Trophoblast cell (in vitro differentiated cells and primary cell): ENCODE measurements around the gene MGAT4C.

Source experiments
- DNase-seq, 2 donors: peaks; one replicate each; pipeline ENCODE4 v3.0.0-alpha.2; 2016
- H2AFZ ChIP-seq: 2 replicates; pipeline ENCODE4 v1.6.1; 2013; ENCODE audit warnings: low read length, moderate library complexity, mild to moderate bottlenecking; ENCODE audit not compliant: insufficient read depth, poor library complexity
- H2AK5ac ChIP-seq: 2 replicates; pipeline ENCODE4 v1.6.1; 2013; ENCODE audit warnings: mild to moderate bottlenecking, low read length
- H2BK120ac ChIP-seq: 2 replicates; pipeline ENCODE4 v1.6.1; 2013; ENCODE audit warnings: low read length, mild to moderate bottlenecking, moderate library complexity; ENCODE audit not compliant: insufficient read depth, poor library complexity
- H2BK12ac ChIP-seq: 2 replicates; pipeline ENCODE4 v1.6.1; 2013; ENCODE audit warnings: mild to moderate bottlenecking, low read length, moderate library complexity
- H2BK5ac ChIP-seq: 2 replicates; pipeline ENCODE4 v1.6.1; 2013; ENCODE audit warnings: low read length, low read depth, moderate library complexity, mild to moderate bottlenecking; ENCODE audit not compliant: poor library complexity
- H3K14ac ChIP-seq: 2 replicates; pipeline ENCODE4 v1.6.1; 2013; ENCODE audit warnings: mild to moderate bottlenecking, low read length
- H3K18ac ChIP-seq: 2 replicates; pipeline ENCODE4 v1.6.1; 2013; ENCODE audit warnings: mild to moderate bottlenecking, low read length
- H3K23ac ChIP-seq: 2 replicates; pipeline ENCODE4 v1.6.1; 2013; ENCODE audit warnings: low read length
- H3K27ac ChIP-seq: 2 replicates; pipeline ENCODE4 v1.5.1; 2013; ENCODE audit warnings: low read depth, mild to moderate bottlenecking, inconsistent platforms, low read length, moderate library complexity
- H3K27me3 ChIP-seq: 2 replicates; pipeline ENCODE4 v1.6.1; 2013; ENCODE audit warnings: inconsistent platforms, mild to moderate bottlenecking, low read length, moderate library complexity; ENCODE audit not compliant: insufficient read depth
- H3K36me3 ChIP-seq, 2 experiments: 1 replicate in 1 of 2; 2 replicates in 1 of 2; pipeline ENCODE4 v1.6.1; 2013; ENCODE audit warnings: low read length in 2 of 2, mild to moderate bottlenecking in 2 of 2, moderate library complexity in 1 of 2; ENCODE audit not compliant: insufficient read depth in 2 of 2, control insufficient read depth in 1 of 2
- H3K4ac ChIP-seq: 2 replicates; pipeline ENCODE4 v1.6.1; 2013; ENCODE audit warnings: low read depth, mild to moderate bottlenecking, low read length, moderate library complexity
- H3K4me1 ChIP-seq, 2 experiments: 1 replicate in 1 of 2; 2 replicates in 1 of 2; pipeline ENCODE4 v1.6.1; 2013; ENCODE audit warnings: low read length in 2 of 2, mild to moderate bottlenecking in 2 of 2, moderate library complexity in 1 of 2; ENCODE audit not compliant: insufficient read depth in 2 of 2, control insufficient read depth in 1 of 2
- H3K4me2 ChIP-seq: 2 replicates; pipeline ENCODE4 v1.6.1; 2013; ENCODE audit warnings: inconsistent platforms, mild to moderate bottlenecking, low read length, moderate library complexity
- H3K4me3 ChIP-seq: 2 replicates; pipeline ENCODE4 v1.5.1; 2013; ENCODE audit warnings: mild to moderate bottlenecking, low read depth, low read length, inconsistent platforms
- H3K79me1 ChIP-seq: one replicate; pipeline ENCODE4 v1.6.1; 2013; ENCODE audit warnings: low read length
- H3K79me2 ChIP-seq: 2 replicates; pipeline ENCODE4 v1.6.1; 2013; ENCODE audit warnings: low read length, mild to moderate bottlenecking; ENCODE audit not compliant: control insufficient read depth, insufficient read depth, poor library complexity
- H3K9ac ChIP-seq: 2 replicates; pipeline ENCODE4 v1.6.1; 2013; ENCODE audit warnings: mild to moderate bottlenecking, low read length
- H3K9me3 ChIP-seq: 2 replicates; pipeline ENCODE4 v1.6.1; 2013; ENCODE audit warnings: low read depth, mild to moderate bottlenecking, control low read depth, inconsistent platforms, low read length; ENCODE audit not compliant: insufficient read depth
- H4K12ac ChIP-seq: 2 replicates; pipeline ENCODE4 v1.6.1; 2013; ENCODE audit warnings: low read depth, mild to moderate bottlenecking, low read length, moderate library complexity
- H4K8ac ChIP-seq: 2 replicates; pipeline ENCODE4 v1.6.1; 2013; ENCODE audit warnings: low read depth, mild to moderate bottlenecking, low read length, moderate library complexity
- H4K91ac ChIP-seq: one replicate; pipeline ENCODE4 v1.6.1; 2013; ENCODE audit warnings: low read depth, mild to moderate bottlenecking, low read length, moderate library complexity
- WGBS: extraction: QIAGEN DNeasy Blood & Tissue Kit; methylation state at CpG from one replicate; pipeline ENCODE4 v1.1.7; 2013; ENCODE audit warnings: missing lambda C conversion rate; ENCODE audit not compliant: insufficient read length, insufficient coverage; ENCODE audit errors: extremely low coverage; 5-methylcytosine and 5-hydroxymethylcytosine counted together

MGAT4C gene

DNA sequence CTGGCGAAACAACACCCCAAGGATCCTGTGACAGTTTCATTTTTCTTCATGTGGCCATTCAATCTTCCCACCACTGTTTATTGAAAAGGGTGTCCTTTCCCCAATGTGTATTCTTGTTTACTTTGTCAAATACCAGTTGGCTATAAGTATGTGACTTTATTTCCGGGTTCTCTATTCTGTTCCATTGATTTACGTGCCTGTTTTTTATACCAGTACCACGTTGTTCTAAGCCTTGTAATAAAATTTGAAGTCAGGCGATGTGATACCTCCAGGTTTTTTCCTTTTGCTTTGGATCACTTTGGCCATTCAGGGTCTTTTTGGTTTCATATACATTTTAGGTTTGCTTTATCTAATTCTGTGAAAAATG is 9.1 kb upstream of the MGAT4C start:
- Histone ChIP-seq H2BK5ac (no peak overlapping the region), H4K91ac (no peak overlapping the region), H2AK5ac (no peak overlapping the region), H3K14ac (no peak overlapping the region), H3K23ac (no peak overlapping the region), H3K27me3 (no peaks in the 10 kb centered on the region), H4K8ac (no peak overlapping the region), H3K4ac (no peak overlapping the region), H2AFZ (no peak overlapping the region), H3K4me3 (no peak overlapping the region), H3K4me1 (no peaks in the 10 kb centered on the region), H3K36me3 (no peaks in the 10 kb centered on the region), H3K9me3 (no peaks in the 10 kb centered on the region), H2BK120ac (no peak overlapping the region), H3K18ac (no peak overlapping the region), H3K4me2 (peak overlapping the region; percentile 51), H2BK12ac (no peak overlapping the region), H3K9ac (no peak overlapping the region), H4K12ac (no peak overlapping the region), H3K79me1 (no peaks in the 10 kb centered on the region), H3K79me2 (no peaks in the 10 kb centered on the region), H3K27ac (no peak overlapping the region)
- no CpG with 5 or more reads among the region's 5 CpGs for WGBS
- no peak for DNase-seq

GRCh38 chr12:86264451-86265328 is 8.5 kb upstream of the MGAT4C start:
- WGBS = no CpG with 5 or more reads among the region's 38 CpGs
- H3K18ac ChIP-seq = no peak overlapping the region

DNA sequence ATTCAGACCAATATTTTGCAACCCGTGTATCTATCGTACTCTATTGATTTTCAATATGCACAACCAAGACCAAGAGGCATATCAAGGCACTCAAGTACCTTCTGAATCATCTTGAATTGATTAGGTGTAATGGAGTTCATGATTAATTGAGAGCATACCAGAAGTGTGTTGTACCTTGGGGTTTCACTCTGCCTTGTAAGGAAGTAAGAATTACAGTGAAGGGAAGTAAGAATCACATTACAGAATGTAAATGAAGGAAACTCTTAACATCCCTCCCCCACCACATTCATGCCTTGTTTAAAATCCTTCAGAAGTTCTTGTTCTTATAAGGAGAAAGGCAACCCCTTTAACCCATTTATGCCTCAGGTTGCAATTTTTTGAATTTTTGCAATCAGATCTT is 5.4 kb upstream of the MGAT4C start:
- Histone ChIP-seq H3K79me1 (no peaks in the 10 kb centered on the region), H3K4ac (no peak overlapping the region), H4K91ac (no peak overlapping the region), H3K4me1 (no peaks in the 10 kb centered on the region), H2AFZ (no peak overlapping the region), H3K23ac (no peak overlapping the region), H2AK5ac (no peak overlapping the region), H3K9me3 (no peaks in the 10 kb centered on the region), H2BK5ac (no peak overlapping the region), H3K4me2 (no peak overlapping the region), H3K27ac (no peak overlapping the region), H3K79me2 (no peaks in the 10 kb centered on the region), H3K36me3 (no peaks in the 10 kb centered on the region), H4K8ac (no peak overlapping the region), H2BK12ac (no peak overlapping the region), H3K9ac (no peak overlapping the region), H3K18ac (no peak overlapping the region), H2BK120ac (no peak overlapping the region), H3K27me3 (no peaks in the 10 kb centered on the region), H3K4me3 (no peak overlapping the region), H3K14ac (no peak overlapping the region), H4K12ac (no peak overlapping the region)
- WGBS = no CpG with 5 or more reads among the region's 2 CpGs
- no peak for DNase-seq

More at GRCh38 chr12:86264451-86265328, 8.5 kb upstream of the MGAT4C start:
- H3K27me3 ChIP-seq = no peaks in the 10 kb centered on the region
- no peak overlapping the region for H4K8ac ChIP-seq
- no peak for DNase-seq
- H3K27ac ChIP-seq = no peak overlapping the region
- no peaks in the 10 kb centered on the region for H3K36me3 ChIP-seq
- H3K79me1 ChIP-seq = no peaks in the 10 kb centered on the region
- H2BK5ac ChIP-seq = no peak overlapping the region
- no peak overlapping the region for H2AK5ac ChIP-seq
- no peak overlapping the region for H2BK120ac ChIP-seq
- H2BK12ac ChIP-seq = no peak overlapping the region
- H4K91ac ChIP-seq = no peak overlapping the region
- no peak overlapping the region for H3K23ac ChIP-seq
- no peaks in the 10 kb centered on the region for H3K79me2 ChIP-seq
- H4K12ac ChIP-seq = no peak overlapping the region
- H3K9ac ChIP-seq = no peak overlapping the region
- H3K9me3 ChIP-seq = no peaks in the 10 kb centered on the region
- H3K4me3 ChIP-seq = no peak overlapping the region
- H3K4me2 ChIP-seq = peak overlapping the region; percentile 51
- no peaks in the 10 kb centered on the region for H3K4me1 ChIP-seq
- H3K14ac ChIP-seq = no peak overlapping the region
- no peak overlapping the region for H3K4ac ChIP-seq
- no peak overlapping the region for H2AFZ ChIP-seq

- H3K79me2 ChIP-seq = no peaks in the 10 kb centered on the region
Measured at GRCh38 chr12:86261142-86261541, 5.0 kb upstream of the MGAT4C start.

More at GRCh38 chr12:86261142-86261541, 5.0 kb upstream of the MGAT4C start:
- no peak overlapping the region for H2BK12ac ChIP-seq
- no peak overlapping the region for H4K8ac ChIP-seq
- H3K14ac ChIP-seq = no peak overlapping the region
- no peaks in the 10 kb centered on the region for H3K9me3 ChIP-seq
- no peak overlapping the region for H2BK120ac ChIP-seq
- no peaks in the 10 kb centered on the region for H3K27me3 ChIP-seq
- no peak overlapping the region for H4K91ac ChIP-seq
- no peak overlapping the region for H3K4me3 ChIP-seq
- DNase-seq = no peak
- WGBS = no CpG with 5 or more reads among the region's 1 CpG
- H3K4me2 ChIP-seq = no peak overlapping the region
- H3K79me1 ChIP-seq = no peaks in the 10 kb centered on the region
- H4K12ac ChIP-seq = no peak overlapping the region
- no peaks in the 10 kb centered on the region for H3K4me1 ChIP-seq
- H3K36me3 ChIP-seq = no peaks in the 10 kb centered on the region
- no peak overlapping the region for H3K18ac ChIP-seq
- H3K9ac ChIP-seq = no peak overlapping the region
- no peak overlapping the region for H3K27ac ChIP-seq
- no peak overlapping the region for H2AFZ ChIP-seq
- no peak overlapping the region for H2BK5ac ChIP-seq
- H3K23ac ChIP-seq = no peak overlapping the region
- H3K4ac ChIP-seq = no peak overlapping the region
- H2AK5ac ChIP-seq = no peak overlapping the region
